NCI-H748 treated with DMSO at 0.1 percent for 48 hours (cell line): Measurements from ENCODE around the gene NTF3.

Experiments
- DNase-seq: peaks from one replicate; lab custom pipeline; 2025; lab: John Stamatoyannopoulos, UW

Gene NTF3

DNA sequence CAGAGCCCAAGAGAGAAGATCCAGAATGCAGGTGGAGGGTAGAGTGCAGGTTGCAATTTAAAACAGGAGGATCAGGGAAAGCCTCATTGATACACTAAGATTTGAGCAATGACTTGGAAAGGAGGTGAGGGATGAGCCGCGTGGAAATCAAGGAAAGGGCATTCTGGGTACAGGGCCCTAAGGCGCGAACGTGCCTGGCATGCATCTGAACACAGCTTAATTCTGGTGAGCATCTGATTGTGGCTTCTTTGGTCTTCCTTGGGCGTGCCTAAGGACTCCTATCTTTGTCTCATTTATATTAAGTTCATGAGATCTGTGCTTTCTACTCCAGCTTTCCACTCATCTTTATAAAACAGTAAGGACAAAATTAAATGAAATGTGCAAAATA is 79.3 kb downstream of the NTF3 start:
- no peak for DNase-seq

DNA sequence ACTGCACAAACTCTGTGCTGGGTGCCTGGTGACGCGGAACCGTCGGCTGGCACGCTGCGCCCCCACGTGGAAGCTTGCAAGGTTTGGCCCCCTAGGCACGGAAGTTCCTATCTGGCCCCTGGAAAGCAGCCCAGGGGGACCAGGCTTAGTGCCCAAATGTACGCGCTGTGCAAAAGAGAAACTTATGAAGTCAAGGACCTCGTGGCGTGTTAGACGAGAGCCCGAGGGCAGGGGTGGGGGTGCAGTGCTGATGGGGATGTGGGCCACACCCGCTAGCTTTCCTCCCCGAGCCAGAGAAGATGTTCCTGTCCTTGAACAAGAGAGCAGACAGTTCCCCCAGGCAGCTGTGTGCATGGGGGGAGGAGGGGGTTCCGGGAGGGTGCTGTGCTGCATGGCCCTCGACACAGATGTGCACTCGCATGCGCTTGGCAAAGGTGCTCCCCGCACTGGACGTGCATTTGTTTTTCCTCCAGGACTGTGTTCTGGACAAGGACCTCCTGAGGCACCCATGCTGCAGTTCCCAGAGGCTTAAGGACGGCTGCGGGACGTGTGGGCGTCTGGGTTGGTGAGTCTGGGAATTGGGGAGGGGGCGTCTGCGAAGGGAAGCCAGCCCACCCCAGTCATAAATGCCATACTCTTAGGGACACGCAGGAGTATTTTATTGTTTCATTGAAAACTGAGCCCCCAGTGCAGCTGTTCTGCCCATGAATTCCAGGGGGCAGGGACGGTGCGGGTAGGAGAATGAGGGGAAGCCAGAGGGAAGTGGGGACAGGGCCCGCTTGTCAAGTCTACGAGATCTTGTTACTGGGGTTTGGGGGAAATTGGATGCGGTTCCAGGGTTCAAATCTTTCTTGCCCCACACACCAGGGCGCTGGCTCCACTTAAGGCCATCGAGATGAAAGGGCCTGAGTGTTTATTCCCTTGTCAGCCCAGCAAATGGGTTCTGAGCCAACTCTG is 80.0 kb downstream of the NTF3 start:
- no peak for DNase-seq

DNA sequence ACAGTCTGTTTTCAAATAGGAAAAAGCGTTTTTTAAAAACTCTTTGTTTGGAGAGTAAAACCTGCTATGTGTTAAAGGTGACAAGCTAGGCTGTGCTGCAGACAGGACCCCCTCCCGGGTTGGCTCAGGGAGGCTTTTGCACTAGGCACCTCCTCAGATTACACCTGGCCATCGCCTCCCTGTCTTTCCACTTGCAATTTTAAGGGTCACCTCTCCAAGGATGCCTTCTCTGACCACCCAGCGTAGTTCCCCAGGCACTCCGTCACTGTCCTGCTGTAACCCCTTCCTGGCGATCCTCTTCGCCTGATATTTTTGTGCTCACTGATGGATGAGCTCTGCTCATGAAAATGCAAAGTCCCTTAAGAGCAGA is 80.7 kb downstream of the NTF3 start:
- no peak for DNase-seq

DNA sequence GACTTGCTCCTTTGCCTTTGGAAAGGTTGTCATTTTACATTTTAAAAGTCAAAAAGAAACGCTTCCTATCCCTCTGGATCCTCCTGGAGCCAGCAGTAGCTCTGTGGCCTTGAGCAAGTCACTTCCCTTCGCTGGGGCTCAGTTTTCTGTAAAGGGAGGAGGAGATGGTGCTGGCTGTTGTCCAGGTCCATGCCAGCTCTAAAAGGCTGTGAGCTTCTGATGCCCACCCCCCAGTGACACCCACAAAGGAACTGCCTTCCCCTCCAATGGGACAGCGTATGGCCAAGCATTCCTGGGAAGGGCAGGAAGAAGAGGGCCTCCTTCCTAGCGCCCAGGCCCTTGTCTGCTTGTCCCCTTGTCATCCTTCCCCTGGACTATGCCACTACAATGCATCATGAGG is 81.5 kb downstream of the NTF3 start:
- DNase-seq: no peak

DNA sequence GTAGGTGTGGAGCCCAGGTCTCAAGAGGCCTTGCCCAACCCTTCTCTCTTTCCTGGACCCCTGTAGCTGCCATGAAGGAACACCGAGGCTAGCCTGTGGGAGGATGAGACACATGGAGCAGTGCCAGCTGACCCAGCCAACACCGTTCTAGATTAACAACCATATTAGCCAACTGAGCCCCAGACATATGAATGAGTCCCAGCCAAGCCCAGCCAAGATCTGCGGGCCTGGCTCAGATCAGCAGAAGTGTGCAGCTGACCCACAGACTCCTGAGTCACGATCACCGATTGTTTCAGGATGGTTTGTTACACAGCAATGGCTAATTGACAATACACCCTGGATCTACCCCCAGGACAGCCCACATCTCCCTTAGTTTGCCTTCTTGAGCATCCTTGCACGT is 82.1 kb downstream of the NTF3 start:
- no peak for DNase-seq

DNA sequence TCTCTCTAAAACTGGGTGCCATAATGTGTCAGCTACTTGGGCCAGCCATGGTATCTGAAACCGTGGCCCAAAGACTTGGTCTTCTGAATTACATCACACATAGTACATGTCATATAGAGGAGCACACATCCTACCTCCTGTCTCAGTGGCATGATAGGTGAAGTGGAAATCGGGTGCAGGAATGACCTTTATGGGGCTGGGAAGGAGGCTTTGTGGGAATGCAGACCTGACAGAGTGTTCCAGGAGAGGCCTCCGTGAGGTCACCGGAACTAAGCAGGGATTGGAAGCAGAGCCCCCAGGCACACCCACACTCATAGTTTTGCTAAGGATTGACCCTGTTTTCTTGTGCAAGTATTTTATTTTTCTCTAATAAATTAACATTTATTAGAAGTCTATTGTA is 82.6 kb downstream of the NTF3 start:
- no peak for DNase-seq

DNA sequence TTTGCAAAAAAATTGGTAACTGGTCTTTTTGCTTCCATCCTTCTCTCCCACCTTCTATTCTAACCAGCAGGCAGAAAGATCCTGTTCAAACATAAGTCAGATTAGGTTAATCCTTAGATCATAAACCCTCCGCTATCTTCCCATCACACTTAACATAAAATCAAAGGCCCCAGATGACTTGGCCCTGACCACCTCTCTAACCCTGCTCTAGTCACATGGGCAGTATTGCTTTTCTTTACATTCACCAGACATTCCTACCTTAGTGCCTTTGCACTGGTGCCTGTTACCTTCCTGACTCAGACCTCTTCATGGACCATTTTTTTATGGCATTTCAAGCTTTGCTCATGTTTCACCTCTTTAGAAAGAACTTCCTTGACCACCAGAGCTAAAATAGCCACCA is 83.5 kb downstream of the NTF3 start:
- no peak for DNase-seq

DNA sequence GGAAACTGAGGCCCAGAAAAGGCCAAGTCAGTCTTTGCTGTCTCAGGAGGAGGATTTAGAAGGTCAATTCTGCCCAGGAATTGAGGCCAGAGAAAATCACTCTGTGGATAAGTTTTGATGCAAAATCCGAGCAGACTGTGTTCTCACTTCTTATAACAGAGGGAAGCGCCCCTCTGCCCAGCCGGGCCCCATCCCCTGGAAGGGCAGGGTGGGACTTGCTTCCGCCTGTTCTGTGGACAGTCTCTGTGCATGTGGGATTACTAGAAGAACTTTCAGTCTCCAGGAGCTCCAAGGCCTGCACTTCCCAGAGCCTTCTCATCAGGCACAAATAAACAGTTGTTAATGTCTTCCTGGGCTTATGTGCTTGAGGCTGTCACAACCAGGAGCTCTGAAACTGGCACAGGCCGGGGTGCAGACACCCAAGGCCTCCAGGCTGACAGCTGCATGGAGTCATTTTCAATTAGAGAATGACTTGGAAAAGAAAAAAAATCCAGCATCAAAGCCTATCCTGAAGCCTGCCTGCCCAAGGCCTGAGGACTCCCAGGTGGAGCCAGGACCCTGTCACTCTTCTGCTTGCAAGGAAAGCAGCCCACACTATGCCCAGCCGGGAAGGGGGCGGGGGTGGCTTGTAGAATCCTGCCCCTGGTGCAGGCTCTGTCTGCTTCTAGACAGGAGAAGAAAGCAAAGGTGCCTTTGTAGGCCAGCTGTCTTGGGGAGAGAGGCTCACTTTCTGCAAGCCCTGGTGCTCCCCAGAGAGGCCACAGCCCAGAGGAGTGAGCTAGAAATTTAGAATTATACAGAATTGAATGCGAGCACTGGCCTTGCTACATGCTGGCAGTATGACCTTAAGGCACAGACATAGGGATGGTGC is 84.7 kb downstream of the NTF3 start:
- no peak for DNase-seq

DNA sequence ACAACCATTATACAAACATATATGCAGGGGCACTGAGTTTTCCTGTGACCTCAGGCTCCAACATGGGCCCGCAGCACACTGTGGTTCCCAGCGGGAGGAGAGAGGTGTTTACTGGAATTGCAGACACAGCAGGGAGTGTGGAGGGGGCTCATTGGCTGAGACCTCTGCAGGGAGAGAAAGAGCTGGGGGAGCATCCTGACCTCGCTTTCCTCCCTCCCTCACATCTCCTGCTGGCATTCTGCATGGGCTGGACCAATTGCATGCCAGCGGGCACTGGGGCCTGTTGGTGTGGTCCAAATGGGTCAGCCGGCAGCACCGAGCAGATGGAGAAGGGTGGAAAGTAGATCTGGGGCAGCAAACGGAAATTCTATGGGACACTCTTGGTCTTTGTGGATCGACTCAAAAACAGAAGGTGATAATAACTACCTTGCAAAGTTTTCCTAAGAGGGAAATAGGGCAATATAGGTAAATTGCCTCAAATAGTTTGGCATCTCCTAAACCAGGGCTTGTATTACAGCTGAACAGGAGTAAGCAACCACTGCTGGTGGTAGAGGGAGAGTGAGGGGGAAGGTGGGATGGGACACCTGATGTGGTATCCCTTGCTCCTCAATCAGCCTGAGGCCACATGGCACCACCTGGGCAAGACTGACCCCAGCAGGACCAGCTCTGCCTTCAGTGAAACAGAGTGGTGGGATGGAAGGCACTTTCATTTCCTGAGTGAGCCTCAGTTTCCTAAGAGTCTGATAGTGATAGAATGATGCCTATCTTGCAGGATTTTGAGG is 86.9 kb downstream of the NTF3 start:
- no peak for DNase-seq

DNA sequence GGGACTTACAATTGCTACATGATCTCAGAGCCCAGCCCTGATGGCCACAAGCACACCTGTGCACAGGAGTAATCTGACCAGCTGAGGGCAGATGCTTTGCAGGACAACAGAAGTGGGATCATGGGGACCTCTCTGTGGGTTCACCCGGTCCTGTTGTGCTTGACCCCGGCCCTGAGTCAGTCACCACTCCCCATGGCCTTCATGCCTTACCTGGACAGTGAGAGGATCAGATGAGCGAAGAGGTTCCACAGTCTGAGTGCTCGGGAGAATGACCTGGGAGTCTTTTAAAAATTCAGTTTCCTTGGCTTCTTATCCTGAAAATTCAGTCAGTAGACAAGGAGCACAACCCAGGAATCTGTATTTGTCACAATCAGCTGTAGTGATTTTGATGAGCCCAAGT is 88.1 kb downstream of the NTF3 start:
- DNase-seq: no peak

DNA sequence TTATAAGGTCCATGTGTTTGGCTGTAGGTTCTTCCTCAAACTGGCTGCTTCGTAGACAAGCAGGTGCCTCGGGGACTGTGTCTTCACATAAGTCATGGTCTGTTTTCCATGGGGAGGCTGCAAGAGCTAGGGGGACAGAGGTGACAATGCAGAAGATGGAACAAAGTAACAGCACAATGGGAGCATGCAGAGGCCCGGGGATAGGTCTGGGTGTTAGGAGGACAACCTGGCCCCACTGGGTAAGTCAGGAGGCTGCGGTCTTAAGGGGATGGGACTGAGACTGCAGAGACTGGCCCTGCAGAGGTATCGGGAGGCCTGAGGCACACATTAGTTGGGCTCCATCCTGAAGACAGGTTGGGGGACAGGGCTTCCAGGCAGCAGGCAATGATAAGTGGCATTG is 88.9 kb downstream of the NTF3 start:
- DNase-seq: no peak

DNA sequence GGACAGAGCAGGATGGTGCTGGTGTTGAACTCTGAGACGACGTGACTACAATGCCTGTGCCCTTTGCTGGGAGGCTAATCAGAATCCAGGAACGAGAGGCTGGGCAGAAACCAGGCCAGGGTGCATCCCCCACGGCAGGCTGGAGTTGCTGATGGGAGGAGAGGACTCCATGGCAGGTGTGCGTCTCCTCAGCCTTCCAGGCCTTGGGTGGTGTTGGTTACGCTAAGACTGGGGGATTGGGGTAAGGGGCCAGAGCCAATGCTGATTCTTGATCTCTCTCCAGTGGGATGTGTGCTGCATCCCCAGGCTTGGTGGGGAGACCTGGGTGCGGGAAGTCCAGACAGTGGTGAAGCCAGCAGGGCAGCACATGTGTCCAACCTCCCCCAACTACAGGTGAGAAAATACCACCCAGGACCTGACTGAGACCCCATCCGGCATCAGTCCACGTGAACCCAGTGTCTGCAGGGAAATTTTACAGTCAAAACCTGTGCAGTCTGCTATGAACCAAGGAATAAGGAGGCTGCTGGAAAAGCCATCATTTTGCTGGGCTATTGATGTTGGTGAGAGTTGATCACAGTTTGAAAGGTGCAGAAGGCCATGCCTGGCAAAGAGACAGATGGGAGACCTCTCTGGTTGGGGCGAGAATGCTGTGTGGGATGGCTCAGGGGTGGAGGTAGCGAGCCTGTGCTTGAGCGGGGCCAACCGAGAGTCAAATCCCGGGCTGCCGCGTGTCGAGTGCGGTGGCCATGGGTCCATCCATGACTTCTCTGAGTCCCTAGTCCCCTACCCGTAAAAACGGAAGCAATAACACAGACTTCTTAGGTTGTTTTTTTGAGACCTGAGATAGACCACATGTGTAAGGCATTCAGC is 89.8 kb downstream of the NTF3 start:
- DNase-seq: no peak

DNA sequence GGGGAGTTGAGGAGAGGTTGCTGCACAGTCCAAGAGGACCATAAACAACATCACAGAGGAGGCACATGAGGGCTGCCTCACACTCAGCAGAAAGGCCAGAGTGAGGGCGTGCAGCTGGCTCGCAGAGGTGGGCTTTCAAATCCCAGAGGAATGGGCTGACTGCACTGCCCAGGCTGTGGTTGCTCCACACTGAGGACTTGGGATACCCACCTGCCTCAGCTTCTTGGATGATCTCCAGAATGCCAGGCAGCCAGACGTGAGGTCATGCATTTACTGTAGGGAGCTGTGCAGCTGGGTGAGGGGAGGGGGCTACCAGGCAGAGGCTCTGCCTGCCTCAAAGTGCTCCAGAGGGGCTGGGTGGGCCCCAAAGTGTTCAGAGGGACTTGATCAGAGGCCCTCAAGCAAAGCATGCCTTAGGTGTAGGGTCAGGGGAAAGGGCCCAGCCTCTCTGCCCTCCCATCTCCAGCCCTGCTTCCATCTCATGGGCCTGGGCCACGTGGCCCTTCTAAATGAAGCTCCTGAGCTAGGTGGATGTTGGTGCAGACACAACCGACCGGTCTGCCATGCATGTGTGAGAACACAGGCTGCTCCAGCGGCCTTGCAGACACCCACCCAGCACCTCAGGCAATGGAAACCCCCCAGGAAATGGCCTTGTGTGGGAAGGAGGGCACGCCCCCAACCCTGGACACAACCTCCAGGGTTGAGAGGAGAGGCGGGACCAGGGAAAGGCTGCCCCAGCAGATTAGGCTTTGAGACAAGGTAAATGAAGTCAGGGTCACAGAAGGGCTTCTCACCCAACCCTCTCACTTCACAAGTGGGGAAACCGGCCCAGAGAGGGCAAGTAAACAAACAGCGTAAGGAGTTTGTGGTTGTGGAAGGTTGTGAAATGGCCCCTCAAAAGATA is 90.8 kb downstream of the NTF3 start:
- DNase-seq: no peak

DNA sequence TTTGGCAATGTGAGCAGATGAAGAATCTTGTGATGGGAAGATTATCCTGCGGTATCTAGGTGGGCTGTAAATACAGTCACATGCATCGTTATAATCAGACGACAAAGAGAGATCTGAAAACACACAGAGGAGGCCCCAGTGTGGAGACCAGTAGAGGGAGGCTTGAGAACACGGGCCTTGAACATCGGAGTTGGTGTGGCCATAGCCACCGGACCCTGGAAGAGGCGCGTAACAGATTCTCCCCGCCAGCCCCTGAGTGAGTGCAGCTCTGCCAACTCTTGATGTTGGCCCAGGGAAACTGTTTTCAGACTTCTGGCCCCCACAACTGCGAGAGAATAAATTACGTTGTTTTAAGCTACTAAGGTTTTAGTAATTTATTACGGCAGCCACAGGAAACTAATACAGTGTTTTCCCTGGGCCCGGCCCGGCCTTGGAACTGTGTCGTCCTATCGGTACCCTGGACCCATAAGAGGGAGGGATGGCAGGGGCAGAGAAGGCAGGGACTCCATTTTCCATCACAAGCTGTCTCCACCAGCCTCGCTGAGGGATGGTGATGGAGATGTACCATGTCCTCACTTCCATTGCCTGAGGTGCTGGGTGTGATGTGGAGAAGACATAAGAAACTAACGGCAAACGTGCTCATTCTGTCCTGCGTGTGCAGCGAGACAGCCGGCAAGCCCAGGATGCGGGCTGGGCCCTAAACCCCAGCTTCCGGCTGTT is 91.6 kb downstream of the NTF3 start:
- no peak for DNase-seq

DNA sequence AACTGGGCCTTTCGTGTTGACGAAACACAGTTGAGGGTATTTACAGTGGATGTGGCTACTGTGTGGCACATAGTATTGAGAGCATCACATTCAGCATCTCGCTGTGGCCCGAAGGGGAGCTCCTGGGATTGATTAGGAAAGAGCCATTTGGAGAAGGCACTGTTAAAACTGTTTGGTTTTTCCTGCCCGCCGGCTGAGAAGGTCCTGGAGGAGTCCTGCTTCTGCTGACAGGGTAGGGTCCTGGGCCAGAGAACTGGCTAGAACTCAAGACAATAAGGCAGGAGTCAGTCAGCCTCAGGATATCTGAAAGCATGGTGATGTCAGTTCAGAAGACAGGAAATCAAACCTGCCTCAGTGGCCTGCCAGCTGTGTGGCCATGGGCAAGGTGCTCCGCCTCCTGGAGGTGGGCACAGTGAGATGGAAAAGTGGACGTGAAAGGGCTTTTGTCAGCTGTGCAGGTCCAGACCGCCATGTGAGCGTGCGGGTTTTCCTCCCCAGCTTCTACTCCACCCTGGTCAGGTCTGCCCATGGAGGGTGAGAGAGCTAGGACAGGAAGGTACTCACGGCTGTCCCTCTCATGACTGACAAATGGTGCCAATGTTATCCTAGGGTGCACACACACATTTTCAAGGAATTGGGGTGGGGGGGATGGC is 92.3 kb downstream of the NTF3 start:
- no peak for DNase-seq

DNA sequence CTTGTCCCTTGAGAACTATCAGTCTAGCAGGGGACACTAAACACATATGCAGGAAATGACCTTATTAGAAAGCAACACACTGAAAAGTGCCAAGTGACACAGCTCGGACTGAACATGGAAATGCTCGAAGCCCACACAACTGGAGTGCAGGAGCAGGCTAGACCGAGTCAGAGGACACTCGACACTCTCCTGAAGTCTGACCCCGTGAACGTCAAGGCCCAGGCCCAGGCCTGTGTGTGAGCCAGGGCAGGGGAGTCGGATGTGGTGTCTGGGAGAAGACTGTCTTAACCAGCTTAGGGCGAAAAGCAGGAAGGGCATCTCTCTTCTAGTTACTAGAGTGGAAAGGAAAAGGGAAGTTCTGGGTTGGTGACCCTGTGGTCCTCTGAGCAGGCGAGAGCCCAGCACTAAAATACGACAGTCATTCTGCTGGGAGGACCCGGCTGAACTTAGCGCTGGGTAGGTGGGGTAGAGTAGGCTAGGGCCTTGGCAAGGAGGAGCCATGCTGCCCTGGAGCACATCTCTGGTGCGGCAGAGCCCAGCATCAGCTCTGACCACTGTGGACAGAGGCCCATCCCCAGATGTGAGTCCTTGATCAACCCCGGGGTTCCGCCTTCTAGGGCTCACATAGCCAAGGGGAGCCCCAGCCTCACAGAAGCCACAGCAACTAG is 93.0 kb downstream of the NTF3 start:
- no peak for DNase-seq

DNA sequence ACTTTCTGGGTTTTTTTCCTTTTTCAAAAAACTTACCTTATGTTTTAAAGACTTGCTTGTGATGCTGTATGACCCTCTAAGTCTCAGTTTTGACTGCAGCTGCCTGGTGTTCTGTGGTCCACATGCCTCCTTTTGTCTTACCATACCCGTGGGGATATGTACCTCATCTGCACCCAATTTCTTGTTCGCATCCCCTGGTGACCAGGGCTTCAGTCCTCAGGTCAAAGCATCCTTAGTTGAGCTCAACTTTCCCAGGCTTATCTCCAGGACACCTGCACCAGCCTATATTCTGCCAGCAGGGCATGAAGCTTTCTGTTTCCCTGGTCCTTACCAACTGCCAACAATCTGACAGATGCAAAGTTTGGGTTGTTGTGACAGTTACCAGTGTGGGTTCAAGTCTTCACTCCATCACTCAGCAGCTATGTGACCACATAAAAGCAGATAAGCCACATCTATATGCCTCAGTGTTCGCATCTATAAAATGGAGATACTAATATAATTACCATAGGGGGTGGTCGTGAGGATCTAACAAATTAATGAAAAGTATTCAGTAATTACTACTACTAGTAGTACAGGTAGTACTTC is 94.0 kb downstream of the NTF3 start:
- DNase-seq: no peak

DNA sequence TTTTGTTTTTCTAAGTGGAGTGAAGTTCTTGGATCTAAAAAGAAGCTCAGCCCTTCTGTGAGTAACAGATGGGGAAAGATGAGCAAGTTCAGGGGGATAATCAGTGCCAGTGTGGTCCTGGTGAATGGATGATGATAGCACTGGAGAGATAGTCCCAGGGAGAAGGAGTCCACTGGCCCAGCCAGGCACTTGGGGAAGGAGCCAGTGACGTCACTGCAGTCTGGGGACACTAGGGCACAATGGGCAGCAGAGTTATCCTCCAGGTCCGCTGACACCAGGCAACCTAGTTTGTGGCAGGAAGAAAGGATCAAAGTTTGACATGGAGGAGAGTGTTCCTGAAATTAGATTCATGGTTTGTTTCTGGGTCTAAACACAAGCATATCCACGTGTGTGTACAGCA is 101.5 kb downstream of the NTF3 start:
- no peak for DNase-seq
